ENCODE measurements around the gene RPL36AL.
"Not testable (repeated sequence)": the region's sequence is repeated elsewhere in the genome, so short reads cannot be mapped to it uniquely, and the experiment has no call there.

Gene RPL36AL

DNA sequence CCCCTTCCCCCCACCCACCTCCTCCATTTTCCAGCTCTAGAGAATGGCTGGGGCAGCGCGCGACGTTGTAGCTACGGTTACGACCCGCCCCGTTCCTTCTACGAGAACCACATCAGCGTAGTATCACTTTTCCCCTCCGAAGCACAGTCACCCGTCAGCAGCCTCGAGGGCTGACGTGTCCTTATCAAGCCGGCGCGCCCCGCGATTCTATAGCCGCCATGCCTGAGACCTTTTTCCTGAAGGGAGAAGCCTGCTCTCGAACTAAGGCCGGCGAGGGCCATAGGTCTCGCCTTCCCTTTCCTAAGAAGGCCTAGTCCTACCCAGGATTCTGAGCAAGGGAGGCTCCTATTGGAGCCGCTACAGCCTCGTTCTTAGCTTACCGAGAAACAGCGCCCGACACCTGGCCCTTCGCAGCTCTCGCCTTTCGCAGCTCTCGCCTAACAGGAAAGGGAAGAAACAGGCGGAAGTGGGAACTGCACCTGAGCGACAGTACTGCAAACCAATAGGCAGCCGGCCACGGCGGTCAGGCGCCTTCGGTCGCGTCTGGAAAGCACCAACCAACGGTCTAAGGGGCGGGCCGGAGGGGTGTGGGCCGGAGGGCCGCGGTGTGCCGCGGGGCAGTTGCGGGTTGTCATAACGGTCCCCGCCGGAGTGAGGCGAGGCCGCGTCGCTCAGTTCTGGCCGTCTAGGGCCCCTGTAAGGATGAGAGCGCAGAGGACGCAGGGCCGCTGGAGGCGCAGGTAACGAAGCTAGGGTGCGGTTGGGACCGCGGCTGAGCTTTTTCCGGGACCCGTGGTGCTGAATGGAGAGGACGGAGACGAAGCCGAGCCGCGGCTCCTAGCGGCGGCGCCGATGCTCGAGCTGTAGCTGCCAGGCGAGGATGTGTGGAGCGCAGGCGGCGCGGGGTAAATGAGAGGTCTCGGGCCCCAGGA is at the start of gene RPL36AL, which contains the start of gene MGAT2:
Gene RPL36AL (minus strand): TSS at position 445 of the 932 bp plus-strand sequence. CDS start 1,522 bp downstream, outside the sequence.
Gene MGAT2 (plus strand): TSS at position 618 of the 932 bp plus-strand sequence. CDS start 470 bp downstream, outside the sequence.
- peak; percentile 98 for DNase-seq

DNA sequence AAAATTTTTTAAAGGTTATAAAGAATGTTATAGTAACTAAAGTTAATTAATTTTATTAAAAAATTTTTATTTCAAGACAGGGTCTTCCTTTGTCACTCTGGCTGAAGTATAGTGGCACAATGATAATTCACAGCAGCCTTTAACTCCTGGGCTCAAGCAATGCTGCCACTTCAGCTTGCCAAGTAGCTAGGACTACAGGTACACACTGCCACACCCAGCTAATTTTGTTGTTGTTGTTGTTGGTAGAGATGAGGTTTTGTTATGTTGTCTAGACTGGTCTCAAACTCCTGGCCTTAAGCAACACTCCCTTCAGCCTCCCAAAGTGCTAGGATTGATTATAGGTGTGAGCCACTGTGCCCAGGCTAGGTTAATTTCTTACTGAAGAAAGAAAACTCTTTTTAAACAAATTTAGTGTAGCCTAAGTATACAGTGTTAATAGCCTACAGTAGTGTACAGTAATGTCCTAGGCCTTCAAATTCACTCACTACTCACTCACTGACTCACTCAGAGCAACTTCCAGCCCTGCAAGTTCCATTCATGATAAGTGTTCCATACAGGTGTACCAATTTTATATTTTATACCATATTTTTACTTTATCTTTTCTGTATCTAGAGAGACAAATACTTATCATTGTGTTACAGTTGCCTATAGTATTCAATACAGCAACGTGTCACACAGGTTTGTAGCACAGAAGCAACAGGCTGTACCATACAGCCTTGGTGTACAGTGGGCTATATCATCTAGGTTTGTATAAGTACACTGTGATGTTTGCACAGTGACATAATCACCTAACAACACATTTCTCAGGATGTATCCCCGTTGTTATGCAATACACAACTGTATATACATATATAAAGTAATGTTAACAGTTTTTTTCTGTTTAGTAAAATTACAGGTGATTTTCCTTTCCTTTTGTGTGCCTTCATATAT is 39.4 kb upstream of the RPL36AL start:
- DNase-seq = no peak

DNA sequence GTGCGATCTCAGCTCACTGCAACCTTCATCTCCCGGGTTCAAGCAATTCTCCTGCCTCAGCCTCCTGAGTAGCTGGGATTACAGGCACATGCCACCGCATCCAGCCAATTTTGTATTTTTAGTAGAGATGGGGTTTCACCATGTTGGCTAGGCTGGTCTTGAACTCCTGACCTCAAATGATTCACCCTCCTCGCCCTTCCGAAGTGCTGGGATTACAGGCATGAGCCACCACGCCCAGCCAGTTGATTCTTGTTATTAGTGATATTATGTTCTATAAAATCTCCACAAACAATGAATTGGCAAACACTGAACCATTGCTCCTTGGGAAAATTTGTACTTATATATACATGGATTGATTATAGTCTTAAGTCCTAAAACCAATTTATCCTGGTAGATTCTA is 37.1 kb upstream of the RPL36AL start:
- not testable (repeated sequence) for DNase-seq

DNA sequence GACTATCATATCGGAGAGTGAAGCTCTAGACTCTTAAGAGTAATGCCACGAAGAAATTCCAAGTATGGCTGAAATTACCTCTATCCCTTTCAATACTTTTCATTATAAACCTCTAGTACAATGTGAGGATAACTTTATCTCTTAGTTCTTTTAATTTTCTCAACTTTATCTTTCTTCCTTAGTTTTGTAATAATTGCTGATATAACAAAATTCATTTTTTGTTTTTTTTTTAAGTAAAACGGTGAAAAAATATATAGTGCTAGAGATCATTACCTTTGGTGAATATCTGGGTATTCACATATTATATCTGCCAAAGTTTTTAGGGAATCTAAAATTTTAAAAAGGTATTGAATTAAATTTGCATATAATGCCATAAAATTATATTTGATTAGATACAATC is 34.1 kb upstream of the RPL36AL start:
- DNase-seq = no peak

DNA sequence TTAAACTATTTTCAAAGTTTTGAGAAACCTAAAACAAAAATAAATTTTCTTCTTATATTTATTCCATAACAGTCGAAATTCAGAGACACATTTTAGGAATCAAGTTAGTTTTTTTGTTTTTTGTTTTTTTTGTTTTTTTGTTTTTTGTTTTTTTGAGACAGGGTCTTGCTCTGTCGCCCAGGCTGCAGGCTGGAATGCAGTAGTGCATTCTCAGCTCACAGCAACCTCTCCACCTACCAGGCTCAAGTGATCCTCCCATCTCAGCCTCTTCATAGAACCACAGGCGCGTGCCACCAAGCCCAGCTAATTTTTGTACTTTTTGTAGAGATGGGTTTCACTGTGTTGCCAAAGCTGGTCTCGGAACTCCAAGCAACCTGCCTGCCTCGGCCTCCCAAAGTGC is 33.1 kb upstream of the RPL36AL start:
- no peak for DNase-seq

DNA sequence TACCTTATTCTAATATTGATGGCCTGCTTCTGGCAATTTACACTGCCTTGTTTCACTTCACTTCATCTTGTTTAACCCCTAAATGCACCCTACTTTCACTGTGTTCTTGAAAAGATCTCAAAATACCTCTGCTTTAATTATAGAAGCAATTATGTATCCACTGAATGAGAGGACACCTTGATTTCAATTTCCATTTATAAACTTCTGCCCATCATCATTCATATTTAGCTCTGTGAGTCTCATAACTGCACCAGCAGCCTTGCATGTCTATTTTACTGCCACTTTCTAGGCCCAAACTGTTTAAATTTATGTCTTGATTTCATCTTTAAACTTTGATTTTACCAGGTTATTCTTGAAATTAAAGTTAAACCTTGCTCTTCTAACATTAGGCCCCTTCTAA is 21.7 kb upstream of the RPL36AL start:
- DNase-seq = no peak

DNA sequence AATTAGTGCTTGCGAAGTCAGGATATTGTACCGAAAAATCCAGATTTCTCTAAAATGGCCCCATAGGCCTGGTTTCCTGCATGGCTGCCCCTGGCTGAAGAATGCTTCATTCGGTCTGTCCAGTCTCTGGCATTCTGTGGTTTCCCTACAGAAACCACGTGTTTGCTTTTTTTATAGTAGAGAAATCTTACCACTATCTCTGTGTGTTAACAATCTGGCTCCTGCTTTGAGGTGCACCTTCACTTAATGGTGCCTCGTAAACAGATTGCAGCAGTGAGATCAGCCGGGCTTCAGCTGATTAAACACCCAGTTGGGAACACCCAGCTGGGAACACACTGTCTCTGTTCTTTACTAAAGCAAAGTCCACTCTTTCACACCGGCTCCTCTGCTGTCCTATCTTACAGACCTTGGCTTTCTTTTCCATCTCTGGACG is 21.3 kb upstream of the RPL36AL start:
- DNase-seq = no peak

DNA sequence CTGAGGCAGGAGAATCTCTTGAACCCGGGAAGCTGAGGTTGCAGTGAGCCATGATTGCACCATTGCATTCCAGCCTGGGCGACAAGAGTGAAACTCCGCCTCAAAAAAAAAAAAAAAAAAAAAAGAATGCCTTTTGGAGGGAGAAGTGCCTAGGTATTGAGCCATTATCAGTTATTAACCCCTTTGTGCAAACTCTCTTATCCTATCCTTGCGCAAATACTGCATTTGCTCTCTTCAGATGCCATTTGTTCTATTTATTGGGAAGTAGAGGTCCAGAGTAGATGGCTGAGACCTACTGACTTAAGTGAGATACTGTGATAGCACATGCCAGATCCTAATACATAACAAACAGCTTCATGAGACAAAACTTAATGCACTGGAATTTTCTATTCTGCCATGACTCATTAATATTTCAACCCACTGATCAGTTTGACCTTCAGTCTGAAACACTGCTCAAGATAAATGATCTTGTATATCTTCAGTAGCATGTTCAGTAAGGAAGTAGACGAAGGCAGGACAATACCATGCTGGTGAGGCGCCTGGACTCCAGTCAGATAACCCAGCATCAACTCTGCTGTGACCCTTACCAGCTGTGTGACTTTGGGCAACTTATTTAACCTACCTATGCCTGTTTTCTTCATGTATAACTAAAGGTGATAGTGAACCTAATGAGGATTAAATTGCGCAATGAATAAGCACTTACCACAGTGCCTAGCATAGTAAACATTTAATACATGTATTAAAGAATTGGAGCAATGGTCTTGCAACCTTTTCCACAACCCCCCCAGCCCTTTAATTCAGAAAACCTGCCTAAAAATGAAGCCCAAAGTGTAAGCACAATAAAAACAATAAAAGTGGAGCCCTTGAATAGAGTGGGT is 20.4 kb upstream of the RPL36AL start:
- no peak for DNase-seq

DNA sequence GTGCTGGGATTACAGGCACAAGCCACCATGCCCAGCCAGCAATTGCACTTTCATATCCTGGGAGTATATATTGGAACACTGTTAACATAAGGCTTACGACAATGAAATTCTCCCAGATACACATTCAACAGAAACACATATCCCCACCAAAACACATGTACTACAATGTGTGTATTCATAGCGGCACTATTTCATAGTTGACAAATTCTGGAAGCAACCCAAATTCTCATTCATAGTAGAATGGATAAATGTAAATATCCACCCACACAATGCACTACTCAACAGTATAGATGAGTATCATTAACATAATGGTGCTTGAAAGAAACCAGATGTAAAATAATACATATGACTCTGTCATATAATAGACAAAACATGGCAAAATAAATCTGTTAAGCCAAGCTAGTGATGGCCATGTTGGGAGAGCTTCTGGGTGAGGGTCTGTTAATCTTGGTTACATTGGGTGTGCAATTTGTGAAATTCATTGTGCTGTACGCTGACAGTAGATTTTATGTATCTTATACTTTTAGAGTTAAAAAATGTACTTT is 17.2 kb upstream of the RPL36AL start:
- no peak for DNase-seq

DNA sequence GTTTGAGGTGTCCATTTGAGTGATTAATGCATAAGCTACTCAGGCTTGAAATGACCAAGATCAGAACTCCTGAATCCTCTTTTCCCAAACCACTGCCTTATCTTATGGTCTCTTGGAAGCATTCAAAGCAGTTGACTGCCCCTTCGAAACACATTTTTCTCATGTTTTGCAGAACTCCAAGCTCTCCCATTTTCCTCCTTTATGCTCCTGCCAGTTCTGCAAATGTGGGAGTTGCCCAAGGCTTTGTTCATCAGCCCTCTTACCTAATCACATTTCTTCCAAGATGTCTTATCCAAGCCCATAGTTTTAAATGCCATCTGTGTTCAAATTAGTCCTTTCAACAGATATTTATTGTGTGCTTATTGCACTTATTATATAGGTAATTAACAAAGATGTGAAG is 16.4 kb upstream of the RPL36AL start:
- no peak for DNase-seq

DNA sequence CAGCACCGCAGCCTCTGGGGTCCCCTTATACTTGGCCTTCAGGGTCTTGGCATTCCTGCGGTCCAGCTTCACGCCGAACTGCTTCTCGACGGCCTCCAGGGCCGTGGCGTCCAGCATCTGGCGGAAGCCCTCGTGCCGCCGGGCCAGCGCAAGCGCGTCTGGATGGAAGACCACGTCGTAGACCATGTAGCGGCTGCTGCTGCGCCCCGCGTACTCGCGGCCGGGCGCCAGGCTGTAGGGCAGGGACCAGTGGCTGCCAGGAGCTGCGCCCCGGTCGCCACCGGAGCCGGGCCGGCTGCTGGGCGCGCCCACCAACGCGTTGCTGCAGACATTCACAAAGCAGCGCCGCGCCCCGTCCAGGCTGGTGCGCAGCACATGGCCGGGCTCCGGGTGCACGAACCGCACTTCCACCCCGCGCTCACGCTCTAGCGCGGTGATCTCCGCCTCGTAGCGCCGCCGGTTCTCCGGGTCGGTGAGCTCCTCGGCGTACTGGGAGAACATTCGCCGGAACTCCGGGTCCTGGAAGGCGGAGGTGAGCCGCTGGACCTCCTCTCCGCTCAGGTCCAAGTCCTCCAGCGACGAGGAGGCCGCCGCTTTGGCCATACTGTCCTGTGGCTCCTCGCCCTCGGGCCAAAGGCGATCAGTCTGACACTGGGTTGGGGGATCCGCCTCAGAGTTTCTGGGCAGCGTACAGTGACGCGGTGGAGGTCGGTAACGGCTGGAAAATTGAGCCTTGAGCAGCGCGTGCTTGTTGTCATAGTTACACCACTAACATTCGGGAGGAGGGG is 14.3 kb upstream of the RPL36AL start, which contains the start of gene DNAAF2:
Gene DNAAF2 (minus strand): TSS at position 698 of the 788 bp plus-strand sequence. CDS start 95 bp downstream, at position 603.
- DNase-seq = peak; percentile 49

DNA sequence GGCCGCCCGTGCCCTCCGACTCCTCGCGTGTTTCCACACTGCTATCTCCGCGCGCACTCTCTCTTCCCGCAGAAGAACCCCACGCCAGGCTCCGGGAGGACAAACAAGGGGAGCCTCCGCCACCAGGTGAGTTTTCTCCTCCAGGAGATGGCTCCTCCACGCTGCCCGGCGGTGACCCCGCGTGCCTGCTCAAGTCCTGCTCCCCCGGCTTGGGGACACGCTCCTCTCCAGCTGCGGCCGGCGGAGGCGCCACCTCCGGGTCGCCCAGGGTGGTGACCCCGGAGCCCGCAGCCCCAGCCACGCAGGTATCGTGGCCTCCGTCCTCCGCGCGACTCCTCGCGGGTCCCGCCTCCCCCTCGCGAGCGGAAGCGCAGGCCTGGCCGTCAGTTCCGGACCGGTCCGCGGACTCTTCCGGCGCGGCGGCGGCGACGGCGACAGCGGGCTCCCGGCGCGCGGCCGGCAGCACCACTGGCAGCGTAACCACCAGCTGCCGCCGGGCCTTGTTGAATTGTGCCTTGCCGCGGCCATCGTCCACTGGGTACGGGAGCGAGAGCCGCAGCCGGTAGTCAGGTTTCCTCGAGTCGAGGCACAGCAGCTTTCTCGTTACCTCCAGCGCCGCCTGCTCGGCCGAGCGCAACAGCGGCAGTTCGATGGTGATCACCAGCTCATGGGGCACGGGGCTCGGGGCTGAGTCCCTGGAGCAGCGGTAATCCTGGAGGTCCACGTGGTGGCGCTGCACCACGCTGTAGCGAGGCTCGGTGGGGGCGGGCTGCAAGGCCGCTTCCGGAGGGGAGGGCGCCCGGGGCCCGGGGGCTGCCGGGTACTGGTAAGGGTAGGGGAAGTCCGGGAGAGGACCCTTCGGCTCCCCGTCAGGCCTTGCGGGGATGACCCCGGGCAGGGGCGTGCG is 13.5 kb upstream of the RPL36AL start:
- peak; percentile 96 for DNase-seq

DNA sequence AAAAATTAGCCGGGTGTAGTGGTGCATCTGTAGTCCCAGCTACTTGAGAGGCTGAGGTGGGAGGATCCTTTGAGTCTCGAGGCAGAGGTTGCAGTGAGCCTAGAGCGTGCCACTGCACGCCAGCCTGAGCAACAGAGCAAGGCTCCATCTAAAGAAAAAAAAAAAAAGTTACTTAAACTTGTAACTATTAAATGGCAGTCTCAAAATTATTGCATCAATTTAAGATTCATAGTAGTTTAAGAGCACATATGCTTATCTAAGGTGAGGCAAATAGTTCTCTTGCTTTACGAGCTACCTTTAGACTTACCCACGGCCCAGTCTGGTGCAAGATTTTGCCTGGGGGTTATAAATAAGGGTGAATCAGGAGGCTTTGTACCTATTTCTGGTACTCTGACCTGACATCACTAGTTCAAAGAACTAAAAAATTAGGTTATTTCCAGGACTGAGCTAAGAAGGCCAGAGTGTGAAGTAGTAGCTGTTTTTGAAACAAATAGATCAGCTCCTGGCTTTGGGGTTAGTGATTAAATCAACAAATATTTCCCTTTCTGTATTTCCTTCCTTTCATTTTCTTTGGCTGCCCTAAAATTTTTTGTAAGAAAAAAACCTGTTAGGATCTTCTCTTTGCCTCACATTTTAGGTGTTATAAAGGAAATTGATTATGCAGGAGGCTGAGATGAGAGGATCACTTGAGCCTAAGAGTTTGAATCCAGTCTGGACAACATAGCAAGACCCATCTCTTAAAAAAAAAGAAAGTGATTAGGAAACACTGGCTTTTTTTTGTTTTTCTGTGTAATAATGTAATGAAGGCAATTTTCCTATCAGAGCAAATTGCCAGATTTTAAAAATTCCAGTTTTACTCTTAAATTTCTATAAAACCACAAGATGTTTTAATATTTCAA is 3.8 kb upstream of the RPL36AL start:
- no peak for DNase-seq

DNA sequence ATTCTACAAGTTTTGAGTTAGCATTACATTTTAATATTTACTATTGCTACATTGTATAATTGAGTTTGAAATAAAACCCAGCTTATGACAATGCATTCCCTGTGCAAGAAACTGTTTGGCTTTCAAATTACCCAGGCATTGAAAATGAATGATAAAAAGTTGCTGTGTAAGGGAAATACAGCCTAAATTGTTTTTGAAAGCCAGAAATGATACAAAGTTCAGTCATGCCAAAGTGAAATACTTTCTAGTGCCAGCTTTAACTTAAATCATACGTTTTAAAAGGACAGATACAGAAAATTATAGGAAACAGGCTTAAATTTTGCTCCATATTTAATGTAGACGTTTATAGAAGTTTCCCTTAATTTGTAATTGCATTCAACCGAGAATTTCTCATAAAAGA is 3.0 kb upstream of the RPL36AL start:
- no peak for DNase-seq

DNA sequence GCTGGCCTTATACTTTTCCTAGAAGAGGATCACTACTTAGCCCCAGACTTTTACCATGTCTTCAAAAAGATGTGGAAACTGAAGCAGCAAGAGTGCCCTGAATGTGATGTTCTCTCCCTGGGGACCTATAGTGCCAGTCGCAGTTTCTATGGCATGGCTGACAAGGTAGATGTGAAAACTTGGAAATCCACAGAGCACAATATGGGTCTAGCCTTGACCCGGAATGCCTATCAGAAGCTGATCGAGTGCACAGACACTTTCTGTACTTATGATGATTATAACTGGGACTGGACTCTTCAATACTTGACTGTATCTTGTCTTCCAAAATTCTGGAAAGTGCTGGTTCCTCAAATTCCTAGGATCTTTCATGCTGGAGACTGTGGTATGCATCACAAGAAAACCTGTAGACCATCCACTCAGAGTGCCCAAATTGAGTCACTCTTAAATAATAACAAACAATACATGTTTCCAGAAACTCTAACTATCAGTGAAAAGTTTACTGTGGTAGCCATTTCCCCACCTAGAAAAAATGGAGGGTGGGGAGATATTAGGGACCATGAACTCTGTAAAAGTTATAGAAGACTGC is 1.7 kb upstream of the RPL36AL start:
- no peak for DNase-seq

DNA sequence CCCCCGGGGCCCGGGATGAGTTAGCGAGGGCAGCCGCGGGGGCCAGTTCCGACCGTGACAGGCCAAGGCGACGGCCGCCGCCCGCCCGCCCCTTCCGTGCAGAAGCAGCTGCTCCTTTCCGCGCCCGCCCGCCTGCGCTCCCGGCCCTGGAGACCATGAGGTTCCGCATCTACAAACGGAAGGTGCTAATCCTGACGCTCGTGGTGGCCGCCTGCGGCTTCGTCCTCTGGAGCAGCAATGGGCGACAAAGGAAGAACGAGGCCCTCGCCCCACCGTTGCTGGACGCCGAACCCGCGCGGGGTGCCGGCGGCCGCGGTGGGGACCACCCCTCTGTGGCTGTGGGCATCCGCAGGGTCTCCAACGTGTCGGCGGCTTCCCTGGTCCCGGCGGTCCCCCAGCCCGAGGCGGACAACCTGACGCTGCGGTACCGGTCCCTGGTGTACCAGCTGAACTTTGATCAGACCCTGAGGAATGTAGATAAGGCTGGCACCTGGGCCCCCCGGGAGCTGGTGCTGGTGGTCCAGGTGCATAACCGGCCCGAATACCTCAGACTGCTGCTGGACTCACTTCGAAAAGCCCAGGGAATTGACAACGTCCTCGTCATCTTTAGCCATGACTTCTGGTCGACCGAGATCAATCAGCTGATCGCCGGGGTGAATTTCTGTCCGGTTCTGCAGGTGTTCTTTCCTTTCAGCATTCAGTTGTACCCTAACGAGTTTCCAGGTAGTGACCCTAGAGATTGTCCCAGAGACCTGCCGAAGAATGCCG is 872 bp upstream of the RPL36AL start:
- peak; percentile 72 for DNase-seq

DNA sequence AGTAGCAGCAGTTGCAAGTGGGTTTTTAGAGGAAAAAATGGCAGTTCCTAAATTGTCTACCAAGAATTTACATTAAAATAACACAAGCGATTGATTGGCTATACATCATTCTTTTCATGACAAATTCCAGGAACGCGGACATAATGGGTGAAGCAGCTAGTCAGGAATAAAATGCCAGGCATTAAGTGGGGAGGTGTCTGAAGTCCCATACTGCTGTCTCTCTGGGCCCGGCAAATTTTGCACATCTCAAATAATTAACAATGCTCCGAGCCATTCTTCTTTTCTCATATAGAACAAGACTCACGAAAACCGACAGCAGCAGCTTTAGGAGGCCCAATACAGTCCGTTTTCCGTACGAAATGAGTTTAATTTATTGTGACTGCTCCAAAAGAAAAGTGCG is 696 bp downstream of the RPL36AL start:
- no peak for DNase-seq

DNA sequence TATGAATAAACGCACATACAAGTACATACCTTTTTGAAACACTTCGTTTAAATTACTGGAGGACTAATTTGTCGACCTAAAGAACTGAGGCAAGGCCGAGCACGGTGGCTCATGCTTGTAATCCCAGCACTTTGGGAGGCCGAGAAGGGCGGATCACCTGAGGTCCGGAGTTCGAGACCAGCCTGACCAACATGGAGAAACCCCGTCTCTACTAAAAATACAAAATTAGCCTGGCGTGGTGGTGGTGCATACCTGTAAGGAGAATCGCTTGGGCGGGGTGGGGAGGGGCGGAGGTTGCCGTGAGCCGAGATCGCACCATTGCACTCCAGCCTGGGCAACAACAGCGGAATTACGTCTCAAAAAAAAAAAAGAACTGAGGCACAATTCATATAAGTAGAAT is 1.2 kb downstream of the RPL36AL start:
- DNase-seq = not testable (repeated sequence)

Data from NCI-H1092 (cell line).